ENCODE data around the gene R3HDM1. TPM values are rescaled to one million over a fixed set of nuclear protein-coding genes. Genes with fewer than 3 reads are reported as not detected.
"Not testable (repeated sequence)": the region's sequence is repeated elsewhere in the genome, so short reads cannot be mapped to it uniquely, and the experiment has no call there.

The R3HDM1 gene
- total and polyA plus RNA-seq, 2 donors, result 13.5 to 27.5 TPM

DNA sequence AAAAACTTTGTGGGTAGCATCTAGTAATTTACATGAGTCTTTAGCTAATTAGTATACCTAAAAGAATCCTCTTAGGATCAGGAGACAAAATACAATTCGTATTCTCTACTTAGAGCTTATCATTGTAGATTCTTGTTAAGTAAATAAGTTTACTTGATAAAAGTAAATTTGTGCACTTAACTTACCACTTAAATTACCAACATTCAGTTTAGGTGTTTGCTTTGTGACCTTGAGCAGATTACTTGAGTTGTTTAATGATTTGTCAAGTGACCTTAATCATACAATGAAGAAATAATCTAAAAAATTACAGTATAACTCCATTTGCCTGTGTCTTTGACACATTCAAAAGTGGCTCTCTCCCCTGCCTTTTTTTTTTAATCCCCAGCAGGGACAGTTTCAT lies 143.2 kb downstream of the R3HDM1 start:
- Histone ChIP-seq H3K4me3 (ENCODE audit: low read depth, low read length) (no peak overlapping the region), H3K27ac (ENCODE audit: low read depth) (no peak overlapping the region), H3K36me3 (ENCODE audit: insufficient read depth) (no peaks in the 10 kb centered on the region), H3K4me1 (ENCODE audit: insufficient read depth) (no peaks in the 10 kb centered on the region)
- WGBS, result 90% methylated on average over 1 of the region's 1 CpG
- DNase-seq (ENCODE audit: extremely low spot score), result no peak

DNA sequence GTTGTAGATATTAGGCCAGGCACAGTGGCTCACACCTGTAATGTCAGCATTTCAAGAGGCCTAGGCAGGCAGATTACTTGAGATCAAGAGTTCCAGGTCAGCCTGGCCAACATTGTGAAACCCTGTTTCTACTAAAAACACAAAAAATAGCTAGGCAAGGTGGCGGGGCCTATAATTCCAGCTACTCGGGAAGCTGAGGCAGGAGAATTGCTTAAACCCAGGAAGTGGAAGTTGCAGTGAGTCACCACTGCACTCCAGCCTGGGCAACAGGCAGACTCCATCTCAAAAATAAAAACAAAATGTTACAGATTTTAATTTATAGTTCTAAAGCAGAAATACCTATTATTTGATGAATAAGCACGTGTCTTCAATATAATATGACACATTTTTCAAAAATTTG lies 144.7 kb downstream of the R3HDM1 start:
- H3K36me3 ChIP-seq (ENCODE audit: insufficient read depth), result no peaks in the 10 kb centered on the region
- no peak overlapping the region for H3K4me3 ChIP-seq (ENCODE audit: low read depth, low read length)
- WGBS, result 90% methylated on average over 3 of the region's 3 CpGs
- DNase-seq (ENCODE audit: extremely low spot score), result no peak
- H3K4me1 ChIP-seq (ENCODE audit: insufficient read depth), result no peaks in the 10 kb centered on the region
- no peak overlapping the region for H3K27ac ChIP-seq (ENCODE audit: low read depth)

GRCh38 chr2:135679125-135679524 lies 147.8 kb downstream of the R3HDM1 start:
- no peak overlapping the region for H3K4me3 ChIP-seq (ENCODE audit: low read depth, low read length)
- DNase-seq (ENCODE audit: extremely low spot score), result no peak
- 95% methylated on average over 2 of the region's 2 CpGs for WGBS
- H3K36me3 ChIP-seq (ENCODE audit: insufficient read depth), result peaks cover 3% of the 10 kb centered on the region
- no peak overlapping the region for H3K27ac ChIP-seq (ENCODE audit: low read depth)
- no peaks in the 10 kb centered on the region for H3K4me1 ChIP-seq (ENCODE audit: insufficient read depth)

DNA sequence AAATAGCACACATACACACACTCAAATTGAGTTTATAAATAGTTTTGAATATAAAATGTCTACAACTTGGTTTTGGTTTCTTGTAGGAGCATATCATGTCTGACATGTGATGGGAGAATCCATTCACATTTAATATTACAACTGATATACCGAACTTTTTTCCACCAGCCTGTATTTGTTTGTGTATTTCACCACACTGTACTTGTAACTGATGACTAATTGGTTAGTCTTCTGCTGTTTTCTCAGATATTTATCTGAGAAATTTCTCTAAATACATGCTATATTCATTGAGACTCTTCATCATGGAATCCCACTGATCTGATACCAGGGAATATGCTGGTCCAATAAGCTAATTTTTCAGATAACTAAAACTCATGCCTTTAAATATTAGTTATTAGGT lies 154.1 kb downstream of the R3HDM1 start:
- WGBS, result 86% methylated on average over 1 of the region's 1 CpG
- peaks cover 10% of the 10 kb centered on the region for H3K36me3 ChIP-seq (ENCODE audit: insufficient read depth)
- DNase-seq (ENCODE audit: extremely low spot score), result no peak
- H3K27ac ChIP-seq (ENCODE audit: low read depth), result no peak overlapping the region
- H3K4me1 ChIP-seq (ENCODE audit: insufficient read depth), result no peaks in the 10 kb centered on the region
- no peak overlapping the region for H3K4me3 ChIP-seq (ENCODE audit: low read depth, low read length)

- H3K4me3 ChIP-seq (ENCODE audit: low read depth, low read length), result no peak overlapping the region
- no peak overlapping the region for H3K27ac ChIP-seq (ENCODE audit: low read depth)
- peaks cover 7% of the 10 kb centered on the region for H3K36me3 ChIP-seq (ENCODE audit: insufficient read depth)
- no peak for DNase-seq (ENCODE audit: extremely low spot score)
- H3K4me1 ChIP-seq (ENCODE audit: insufficient read depth), result no peaks in the 10 kb centered on the region
These were observed 157.7 kb downstream of the R3HDM1 start for GRCh38 chr2:135688978-135689377.

- Histone ChIP-seq H3K27ac (ENCODE audit: low read depth) (no peak overlapping the region), H3K36me3 (ENCODE audit: insufficient read depth) (peaks cover 5% of the 10 kb centered on the region), H3K4me3 (ENCODE audit: low read depth, low read length) (no peak overlapping the region), H3K4me1 (ENCODE audit: insufficient read depth) (no peaks in the 10 kb centered on the region)
- WGBS, result 85% methylated on average over 3 of the region's 3 CpGs
- no peak for DNase-seq (ENCODE audit: extremely low spot score)
These were observed 158.4 kb downstream of the R3HDM1 start for GRCh38 chr2:135689679-135690078.

GRCh38 chr2:135694711-135695110 lies 163.4 kb downstream of the R3HDM1 start:
- WGBS, result 74% methylated on average over 2 of the region's 2 CpGs
- no peak overlapping the region for H3K4me3 ChIP-seq (ENCODE audit: low read depth, low read length)
- H3K4me1 ChIP-seq (ENCODE audit: insufficient read depth), result no peaks in the 10 kb centered on the region
- DNase-seq (ENCODE audit: extremely low spot score), result no peak
- H3K27ac ChIP-seq (ENCODE audit: low read depth), result no peak overlapping the region
- H3K36me3 ChIP-seq (ENCODE audit: insufficient read depth), result peaks cover 1% of the 10 kb centered on the region

GRCh38 chr2:135698838-135699237 lies 167.6 kb downstream of the R3HDM1 start:
- Histone ChIP-seq H3K4me1 (ENCODE audit: insufficient read depth) (no peaks in the 10 kb centered on the region), H3K27ac (ENCODE audit: low read depth) (no peak overlapping the region), H3K36me3 (ENCODE audit: insufficient read depth) (peaks cover 1% of the 10 kb centered on the region), H3K4me3 (ENCODE audit: low read depth, low read length) (no peak overlapping the region)
- 92% methylated on average over 2 of the region's 2 CpGs for WGBS
- no peak for DNase-seq (ENCODE audit: extremely low spot score)

DNA sequence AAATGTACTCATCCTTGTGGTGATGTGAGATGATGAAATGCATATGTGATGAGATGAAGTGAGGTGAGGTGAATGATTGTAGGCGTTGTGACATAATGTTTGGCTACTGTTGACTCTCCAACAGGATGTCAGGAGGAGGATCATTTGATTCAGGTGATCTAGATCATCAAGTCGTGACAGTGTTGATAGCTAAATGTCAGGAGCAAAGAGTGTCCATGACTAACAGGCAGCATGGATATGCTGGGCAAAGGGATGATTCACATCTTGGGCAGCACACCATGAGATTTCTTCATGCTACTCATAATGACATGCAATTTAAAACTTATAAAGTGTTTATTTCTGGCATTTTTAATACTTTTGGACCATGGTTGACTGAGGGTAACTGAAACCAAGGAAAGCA lies 170.2 kb downstream of the R3HDM1 start:
- WGBS, result 95% methylated on average over 2 of the region's 2 CpGs
- Histone ChIP-seq H3K4me3 (ENCODE audit: low read depth, low read length) (no peak overlapping the region), H3K4me1 (ENCODE audit: insufficient read depth) (no peaks in the 10 kb centered on the region), H3K36me3 (ENCODE audit: insufficient read depth) (no peaks in the 10 kb centered on the region), H3K27ac (ENCODE audit: low read depth) (no peak overlapping the region)
- DNase-seq (ENCODE audit: extremely low spot score), result no peak

DNA sequence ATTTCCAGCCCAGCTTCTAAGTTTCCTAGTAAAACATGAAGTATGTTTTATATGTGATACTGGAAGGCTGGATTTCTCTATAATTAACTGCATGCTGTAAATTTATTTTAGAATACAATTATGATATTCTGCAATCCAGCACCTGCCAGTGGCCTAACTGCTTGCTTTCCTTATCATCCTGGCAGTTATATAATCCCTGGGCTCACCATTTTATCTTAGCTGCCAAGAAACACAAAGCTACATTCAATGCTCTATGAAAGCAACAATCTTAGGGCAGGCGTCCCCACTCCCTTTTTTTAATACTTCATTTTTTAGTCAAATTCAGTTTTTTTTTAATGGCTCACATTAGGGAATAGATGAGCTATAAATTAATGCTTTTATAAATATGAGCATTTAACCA lies 172.0 kb downstream of the R3HDM1 start:
- Histone ChIP-seq H3K27ac (ENCODE audit: low read depth) (no peak overlapping the region), H3K4me1 (ENCODE audit: insufficient read depth) (no peaks in the 10 kb centered on the region), H3K4me3 (ENCODE audit: low read depth, low read length) (no peak overlapping the region), H3K36me3 (ENCODE audit: insufficient read depth) (no peaks in the 10 kb centered on the region)
- no peak for DNase-seq (ENCODE audit: extremely low spot score)
- 44% methylated on average over 1 of the region's 1 CpG for WGBS

- 90% methylated on average over 5 of the region's 5 CpGs for WGBS
- H3K4me3 ChIP-seq (ENCODE audit: low read depth, low read length); H3K36me3 ChIP-seq (ENCODE audit: insufficient read depth); H3K4me1 ChIP-seq (ENCODE audit: insufficient read depth); DNase-seq (ENCODE audit: extremely low spot score); H3K27ac ChIP-seq (ENCODE audit: low read depth): not testable (repeated sequence)
These were observed 172.8 kb downstream of the R3HDM1 start for GRCh38 chr2:135704075-135704474.

GRCh38 chr2:135708159-135708558 lies 176.9 kb downstream of the R3HDM1 start:
- 96% methylated on average over 4 of the region's 4 CpGs for WGBS

GRCh38 chr2:135709992-135710391 lies 178.7 kb downstream of the R3HDM1 start:
- DNase-seq (ENCODE audit: extremely low spot score), result peak; percentile 11
- Histone ChIP-seq H3K4me3 (ENCODE audit: low read depth, low read length) (no peak overlapping the region), H3K36me3 (ENCODE audit: insufficient read depth) (peaks cover 2% of the 10 kb centered on the region), H3K4me1 (ENCODE audit: insufficient read depth) (no peaks in the 10 kb centered on the region), H3K27ac (ENCODE audit: low read depth) (no peak overlapping the region)
- 61% methylated on average over 6 of the region's 6 CpGs for WGBS

More at GRCh38 chr2:135708159-135708558, 176.9 kb downstream of the R3HDM1 start:
- Histone ChIP-seq H3K36me3 (ENCODE audit: insufficient read depth) (peaks cover 2% of the 10 kb centered on the region), H3K27ac (ENCODE audit: low read depth) (no peak overlapping the region), H3K4me3 (ENCODE audit: low read depth, low read length) (no peak overlapping the region), H3K4me1 (ENCODE audit: insufficient read depth) (no peaks in the 10 kb centered on the region)
- DNase-seq (ENCODE audit: extremely low spot score), result no peak

- H3K4me3 ChIP-seq (ENCODE audit: low read depth, low read length); H3K27ac ChIP-seq (ENCODE audit: low read depth); H3K36me3 ChIP-seq (ENCODE audit: insufficient read depth); H3K4me1 ChIP-seq (ENCODE audit: insufficient read depth); DNase-seq (ENCODE audit: extremely low spot score): not testable (repeated sequence)
- 94% methylated on average over 9 of the region's 9 CpGs for WGBS
These were observed 183.8 kb downstream of the R3HDM1 start for GRCh38 chr2:135715086-135715485.

DNA sequence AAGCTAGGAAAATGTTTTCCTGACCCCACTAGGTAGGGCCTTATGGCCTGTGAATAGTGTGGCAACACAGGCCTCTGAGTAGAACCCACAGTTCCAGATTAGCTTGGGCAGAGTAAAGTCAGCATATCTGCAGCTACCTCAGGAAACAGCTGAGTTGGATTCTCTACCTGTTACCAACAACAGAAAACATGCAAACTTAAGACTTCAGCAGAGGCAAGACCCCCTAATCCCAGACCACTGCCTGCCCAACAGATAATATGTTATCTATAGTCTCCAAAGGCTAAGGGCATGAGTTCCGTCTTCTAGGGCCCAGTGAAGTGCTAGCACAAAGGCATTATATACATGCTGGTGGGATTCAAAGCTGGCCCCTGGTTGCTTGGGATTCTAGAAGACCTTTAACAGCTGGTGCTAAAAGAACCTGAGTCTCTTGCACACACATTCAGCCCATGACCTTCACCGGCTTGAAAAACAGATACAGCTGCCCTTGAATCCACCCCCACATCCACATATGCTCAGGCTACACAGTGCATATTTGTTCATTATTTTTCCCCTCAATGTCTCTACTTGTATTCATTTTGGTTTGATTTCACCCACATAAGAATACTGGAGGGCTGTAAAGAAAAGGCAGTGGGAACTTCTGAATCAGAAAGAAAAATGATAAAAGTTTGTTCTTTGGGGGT lies 196.9 kb downstream of the R3HDM1 start:
- no peak for DNase-seq (ENCODE audit: extremely low spot score)
- no peak overlapping the region for H3K27ac ChIP-seq (ENCODE audit: low read depth)

More for the DNA sequence above, 196.9 kb downstream of the R3HDM1 start:
- WGBS, result 85% methylated on average over 2 of the region's 2 CpGs
- Histone ChIP-seq H3K36me3 (ENCODE audit: insufficient read depth) (no peaks in the 10 kb centered on the region), H3K4me1 (ENCODE audit: insufficient read depth) (no peaks in the 10 kb centered on the region), H3K4me3 (ENCODE audit: low read depth, low read length) (no peak overlapping the region)
